ENCODE measurements around the gene CUL4B. TPM values are rescaled to one million over a fixed set of nuclear protein-coding genes. Genes with fewer than 3 reads are reported as not detected.
A peak's percentile ranks its signal among the peaks of the same experiment; 100 is the strongest.

CUL4B gene
- 10 to 100 TPM; 36.1 to 64.9 (median 47.6) TPM for total RNA-seq
- polyA plus RNA-seq = 10 to 100 TPM; 26.2 to 67.8 TPM
- long read RNA-seq, donor 1, full-length matches to known transcripts = 8 of 22 reads
- long read RNA-seq, donor 1, partial matches to known transcripts = 6 of 22 reads
- long read RNA-seq, donor 1, other reads (novel, unspliced or antisense) = 8 of 22 reads
- long read RNA-seq, donor 2, full-length matches to known transcripts = 11 of 138 reads
- long read RNA-seq, donor 2, partial matches to known transcripts = 49 of 138 reads
- long read RNA-seq, donor 2, other reads (novel, unspliced or antisense) = 78 of 138 reads
- long read RNA-seq, donor 3, full-length matches to known transcripts = 46 of 58 reads
- long read RNA-seq, donor 3, partial matches to known transcripts = 6 of 58 reads
- long read RNA-seq, donor 3, other reads (novel, unspliced or antisense) = 6 of 58 reads

DNA sequence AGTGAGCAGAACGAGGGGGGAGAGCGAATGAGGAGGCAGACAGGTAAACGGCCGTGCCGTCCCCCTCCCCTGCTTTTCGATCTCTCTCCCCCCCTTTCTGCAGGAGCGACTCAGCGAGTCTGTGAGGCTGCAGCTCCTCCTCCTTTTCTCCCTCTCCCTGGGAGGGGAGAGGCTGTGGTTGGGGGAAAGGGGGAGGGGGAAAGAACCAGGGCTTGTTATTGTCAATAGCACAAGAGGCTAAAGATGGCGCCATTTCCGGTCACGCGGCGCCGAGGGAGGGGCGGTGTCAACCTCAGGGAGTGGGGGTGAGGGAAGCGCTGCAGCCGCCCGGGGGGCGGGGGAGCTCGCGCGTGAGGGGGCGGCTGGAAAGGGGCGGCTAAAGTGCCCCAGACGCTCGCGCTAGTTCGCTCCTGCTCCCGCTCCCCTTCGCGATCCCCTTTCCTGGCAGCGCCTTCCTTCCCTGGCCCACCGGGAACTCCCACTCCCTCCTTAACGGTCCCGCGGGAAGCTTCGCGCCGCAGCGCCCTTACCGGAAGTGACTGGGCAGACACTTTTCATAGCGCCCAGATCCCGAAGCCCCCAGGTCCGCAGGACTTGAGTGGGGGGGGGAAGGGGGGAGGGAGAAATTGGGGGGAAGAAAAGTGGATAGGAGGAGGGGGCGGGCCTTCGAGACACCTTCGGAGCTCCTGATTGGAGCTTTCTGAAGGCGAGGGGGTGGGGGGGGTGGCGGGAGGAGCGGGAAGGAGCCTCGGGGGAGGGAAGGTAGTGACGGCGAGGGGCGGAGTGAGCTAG, at the start of gene CUL4B:
Gene CUL4B, minus strand, starts transcription at position 121 of the 792 bp plus-strand sequence. CDS start 324 bp downstream, outside the sequence.
- Histone ChIP-seq H3K36me3 (no peaks in the 10 kb centered on the region), H3K4me1 (ENCODE audit: insufficient read depth) (no peaks in the 10 kb centered on the region), H3K27ac (peak within 1 kb of the TSS; percentile 98 to 99), H3K9me3 (no peaks in the 10 kb centered on the region), H3K4me3 (peak within 1 kb of the TSS; percentile 53), H3K27me3 (no peaks in the 10 kb centered on the region)
- TF ChIP-seq, protein P1, sequence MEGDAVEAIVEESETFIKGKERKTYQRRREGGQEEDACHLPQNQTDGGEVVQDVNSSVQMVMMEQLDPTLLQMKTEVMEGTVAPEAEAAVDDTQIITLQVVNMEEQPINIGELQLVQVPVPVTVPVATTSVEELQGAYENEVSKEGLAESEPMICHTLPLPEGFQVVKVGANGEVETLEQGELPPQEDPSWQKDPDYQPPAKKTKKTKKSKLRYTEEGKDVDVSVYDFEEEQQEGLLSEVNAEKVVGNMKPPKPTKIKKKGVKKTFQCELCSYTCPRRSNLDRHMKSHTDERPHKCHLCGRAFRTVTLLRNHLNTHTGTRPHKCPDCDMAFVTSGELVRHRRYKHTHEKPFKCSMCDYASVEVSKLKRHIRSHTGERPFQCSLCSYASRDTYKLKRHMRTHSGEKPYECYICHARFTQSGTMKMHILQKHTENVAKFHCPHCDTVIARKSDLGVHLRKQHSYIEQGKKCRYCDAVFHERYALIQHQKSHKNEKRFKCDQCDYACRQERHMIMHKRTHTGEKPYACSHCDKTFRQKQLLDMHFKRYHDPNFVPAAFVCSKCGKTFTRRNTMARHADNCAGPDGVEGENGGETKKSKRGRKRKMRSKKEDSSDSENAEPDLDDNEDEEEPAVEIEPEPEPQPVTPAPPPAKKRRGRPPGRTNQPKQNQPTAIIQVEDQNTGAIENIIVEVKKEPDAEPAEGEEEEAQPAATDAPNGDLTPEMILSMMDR (IDR thresholded peaks at IDR 0.05) = no peak
- TF ChIP-seq EP300 (IDR thresholded peaks at IDR 0.05) = no peak
- TF ChIP-seq POLR2A (IDR thresholded peaks at IDR 0.05) = peak; percentile 12
- intact Hi-C loops (cut with DNase I) = loop anchor here in 1 of 4 donors (2.0 kb wide), 1 partner anchor 68 kb away; no protein-coding TSS in a partner anchor
- 32 to 42% (median 34%) methylated on average over 45 to 54 of the region's 54 CpGs for WGBS, 3 donors
- peak; percentile 90 to 94 (median 91) for DNase-seq

DNA sequence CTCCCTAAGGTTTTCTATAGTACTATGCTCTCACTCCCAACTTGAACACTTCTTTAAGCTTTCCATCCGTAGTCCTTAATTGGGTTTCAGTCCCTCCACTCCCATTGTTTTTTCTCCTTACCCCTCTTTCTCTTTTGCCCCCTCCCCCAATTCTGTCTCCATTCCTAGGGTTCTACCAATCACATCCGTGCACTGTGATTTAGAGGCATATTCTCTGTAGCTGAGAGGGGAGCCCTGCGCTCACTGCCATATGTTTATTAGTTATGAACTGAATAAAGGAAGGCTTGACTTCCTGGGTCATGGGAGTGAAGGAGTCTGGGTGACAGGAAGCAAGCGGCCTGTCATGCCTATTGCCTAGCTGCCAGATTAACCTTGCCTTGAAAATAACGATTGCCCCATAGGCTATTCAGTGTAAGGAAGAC, 43.6 kb upstream of the CUL4B start:
- 22 to 25% (median 24%) methylated on average over 5 of the region's 5 CpGs for WGBS, 3 donors
- H3K36me3 ChIP-seq = no peaks in the 10 kb centered on the region
- H3K4me3 ChIP-seq = peak overlapping the region; percentile 57
- no peaks in the 10 kb centered on the region for H3K4me1 ChIP-seq (ENCODE audit: insufficient read depth)
- H3K9me3 ChIP-seq = no peaks in the 10 kb centered on the region
- no peak for TF ChIP-seq EP300 (IDR thresholded peaks at IDR 0.05)
- intact Hi-C loops (cut with DNase I) = no loop called here
- no peak for DNase-seq
- H3K27me3 ChIP-seq = no peaks in the 10 kb centered on the region
- peak overlapping the region; percentile 47 to 69 for H3K27ac ChIP-seq

- H3K4me3 ChIP-seq = peak within 1 kb of the TSS; percentile 57
- no peaks in the 10 kb centered on the region for H3K4me1 ChIP-seq (ENCODE audit: insufficient read depth)
- peak; percentile 70 to 81 (median 76) for DNase-seq
- no peaks in the 10 kb centered on the region for H3K27me3 ChIP-seq
- peak within 1 kb of the TSS; percentile 47 to 69 for H3K27ac ChIP-seq
- TF ChIP-seq, protein P1 (IDR thresholded peaks at IDR 0.05) = no peak
- TF ChIP-seq EP300 (IDR thresholded peaks at IDR 0.05) (no peak), POLR2A (IDR thresholded peaks at IDR 0.05) (no peak)
- no peaks in the 10 kb centered on the region for H3K36me3 ChIP-seq
- intact Hi-C loops (cut with DNase I) = no loop called here
- no peaks in the 10 kb centered on the region for H3K9me3 ChIP-seq
- 30 to 42% (median 39%) methylated on average over 31 of the region's 31 CpGs for whole genome bisulfite sequencing, 3 donors
These were observed 43.1 kb upstream of the CUL4B start, which contains the start of gene MCTS1 for GRCh38 chrX:120603707-120604360. TSS of gene MCTS1 (plus strand) at chrX:120604101. CDS start at chrX:120604237, 136 bp downstream.

DNA sequence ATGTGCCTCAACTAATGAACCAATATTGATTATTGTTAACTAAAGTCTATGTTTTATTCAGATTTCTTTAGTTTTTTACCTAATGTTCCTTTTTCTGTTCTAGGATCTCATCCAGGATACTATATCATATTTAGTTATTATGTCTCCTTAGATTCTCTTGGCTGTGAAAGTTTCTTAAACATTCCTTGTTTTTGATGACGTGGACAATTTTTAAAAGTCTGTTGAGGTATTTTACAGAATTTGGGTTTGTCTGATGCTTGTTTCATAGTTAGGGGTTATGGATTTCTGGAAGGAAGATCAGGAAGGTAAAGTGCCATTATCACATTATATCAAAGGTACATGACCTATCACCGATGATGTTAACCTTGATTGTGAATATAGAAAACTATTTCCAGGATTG, 24.9 kb upstream of the CUL4B start:
- DNase-seq = no peak
- intact Hi-C loops (cut with DNase I) = no loop called here
- WGBS, 3 donors = 73 to 79% (median 76%) methylated on average over 2 of the region's 2 CpGs
- no peaks in the 10 kb centered on the region for H3K27me3 ChIP-seq
- no peaks in the 10 kb centered on the region for H3K4me1 ChIP-seq (ENCODE audit: insufficient read depth)
- no peak overlapping the region for H3K27ac ChIP-seq
- H3K9me3 ChIP-seq = no peaks in the 10 kb centered on the region
- H3K4me3 ChIP-seq = no peak overlapping the region
- no peaks in the 10 kb centered on the region for H3K36me3 ChIP-seq
- TF ChIP-seq, protein P1 (IDR thresholded peaks at IDR 0.05) = no peak
- TF ChIP-seq POLR2A (IDR thresholded peaks at IDR 0.05) (no peak), EP300 (IDR thresholded peaks at IDR 0.05) (no peak)
